Astrocyte of the hippocampus (primary cell): ENCODE results near the gene COL18A1.

Source experiments
- DNase-seq: peaks from one replicate; pipeline ENCODE4 v3.0.0; 2011; ENCODE audit warnings: low read depth, low spot score

Gene COL18A1

GRCh38 chr21:45401916-45402900 is 2.8 kb upstream of the COL18A1 start:
- DNase-seq, result no peak

GRCh38 chr21:45403133-45403824 is 1.7 kb upstream of the COL18A1 start:
- no peak for DNase-seq

GRCh38 chr21:45403825-45404729 is 888 bp upstream of the COL18A1 start:
- DNase-seq, result peak; percentile 80

- DNase-seq, result peak; percentile 69
Observed at GRCh38 chr21:45405271-45405818, 380 bp downstream of the COL18A1 start.

- DNase-seq, result peak; percentile 60
Observed at GRCh38 chr21:45405819-45406762, 1.1 kb downstream of the COL18A1 start.

- DNase-seq, result no peak
Observed at GRCh38 chr21:45406801-45407628, 2.0 kb downstream of the COL18A1 start.

GRCh38 chr21:45407629-45408247 is 2.8 kb downstream of the COL18A1 start:
- DNase-seq, result no peak

GRCh38 chr21:45408271-45408791 is 3.4 kb downstream of the COL18A1 start:
- DNase-seq, result no peak

GRCh38 chr21:45408801-45409261 is 3.9 kb downstream of the COL18A1 start:
- no peak for DNase-seq

GRCh38 chr21:45409466-45410150 is 4.6 kb downstream of the COL18A1 start:
- peak; percentile 28 for DNase-seq

- DNase-seq, result peak; percentile 46
Observed at GRCh38 chr21:45410151-45410864, 5.3 kb downstream of the COL18A1 start.

- DNase-seq, result no peak
Observed at GRCh38 chr21:45410865-45411809, 6.2 kb downstream of the COL18A1 start.

- no peak for DNase-seq
Observed at GRCh38 chr21:45411810-45412206, 6.8 kb downstream of the COL18A1 start.

- no peak for DNase-seq
Observed at GRCh38 chr21:45412491-45412890, 7.5 kb downstream of the COL18A1 start.

GRCh38 chr21:45412909-45413611 is 8.1 kb downstream of the COL18A1 start:
- no peak for DNase-seq
